Tibial artery (tissue), 4 donors: ENCODE results near the gene ZEB2.

Experiments used
- DNase-seq, 2 donors: peaks; one replicate each; pipeline ENCODE4 v3.0.0-alpha.2; 2019
- H3K27ac ChIP-seq, 2 donors: fragments of 200-600 bp; sonication (generic) in 1 of 2; 1 replicate in 1 of 2; 2 replicates in 1 of 2; pipeline ENCODE4 v1.5.1; 2018 to 2019; ENCODE audit warnings: mild to moderate bottlenecking in 1 of 2
- H3K27me3 ChIP-seq, 2 donors: fragments of 200-600 bp; sonication (generic) in 1 of 2; one replicate each; pipeline versions ENCODE4 v1.5.1 to v1.6.0; 2016 to 2019
- H3K36me3 ChIP-seq, 3 donors: fragments of 200-600 bp; sonication (generic) in 2 of 3; one replicate each; pipeline ENCODE4 v1.5.1; 2016 to 2019; ENCODE audit warnings: mild to moderate bottlenecking in 2 of 3
- H3K4me1 ChIP-seq, 4 donors: fragments of 200-600 bp; sonication (generic) in 2 of 4; 1 replicate in 3 of 4; 2 replicates in 1 of 4; pipeline ENCODE4 v1.5.1; 2016 to 2019
- H3K4me3 ChIP-seq, 2 donors: fragments of 200-600 bp; sonication (generic) in 1 of 2; 1 replicate in 1 of 2; 2 replicates in 1 of 2; pipeline ENCODE4 v1.5.1; 2018 to 2019; ENCODE audit warnings: mild to moderate bottlenecking in 2 of 2
- H3K9me3 ChIP-seq, 3 donors: fragments of 200-600 bp; sonication (generic) in 1 of 3; one replicate each; pipeline ENCODE4 v1.5.1; 2016 to 2019
- intact Hi-C: fragments of 100-400 bp; cut with DNase I; formaldehyde crosslinking; loops from one replicate; pipeline ENCODE4 v1.15.0; 2023; ENCODE audit warnings: low total_unique reads
- TF ChIP-seq, protein P1 (sequence below), 2 experiments: fragments of 200-600 bp in 1 of 2; fragments of 450-650 bp in 1 of 2; IDR thresholded peaks; one replicate each; pipeline ENCODE4 v1.5.1; 2017 to 2019; ENCODE audit warnings: antibody characterized with exemption in 2 of 2, mild to moderate bottlenecking in 1 of 2, moderate library complexity in 1 of 2

ZEB2 gene

DNA sequence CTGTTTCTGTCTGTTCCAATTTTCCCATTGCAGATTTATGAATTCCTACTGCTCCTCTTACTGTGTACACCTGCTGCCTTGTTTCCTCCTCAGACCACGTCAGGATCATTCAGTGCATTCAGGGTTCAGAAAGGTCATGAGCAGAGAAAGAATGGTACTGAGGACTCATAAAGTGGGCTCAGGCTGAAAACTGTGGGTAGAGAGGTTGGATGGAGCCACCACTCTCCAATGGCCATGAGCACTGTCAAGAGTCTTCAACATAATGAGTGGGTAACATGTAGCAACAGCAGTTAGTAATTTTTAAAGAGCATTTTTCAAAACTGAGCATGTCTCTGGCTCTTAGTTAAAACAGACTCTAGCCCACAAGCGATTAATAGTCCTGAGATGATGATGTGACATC is 138.2 kb downstream of the ZEB2 start:
- Histone ChIP-seq H3K27me3 (no peaks in the 10 kb centered on the region), H3K4me1 (peaks cover 0 to 47% (median 8%) of the 10 kb centered on the region in 4 donors), H3K27ac (peak overlapping the region in 1 of 2 donors; percentile 27), H3K9me3 (no peaks in the 10 kb centered on the region), H3K4me3 (no peak overlapping the region), H3K36me3 (no peaks in the 10 kb centered on the region)
- DNase-seq, result no peak
- intact Hi-C loops, result no loop called here
- TF ChIP-seq, protein P1, sequence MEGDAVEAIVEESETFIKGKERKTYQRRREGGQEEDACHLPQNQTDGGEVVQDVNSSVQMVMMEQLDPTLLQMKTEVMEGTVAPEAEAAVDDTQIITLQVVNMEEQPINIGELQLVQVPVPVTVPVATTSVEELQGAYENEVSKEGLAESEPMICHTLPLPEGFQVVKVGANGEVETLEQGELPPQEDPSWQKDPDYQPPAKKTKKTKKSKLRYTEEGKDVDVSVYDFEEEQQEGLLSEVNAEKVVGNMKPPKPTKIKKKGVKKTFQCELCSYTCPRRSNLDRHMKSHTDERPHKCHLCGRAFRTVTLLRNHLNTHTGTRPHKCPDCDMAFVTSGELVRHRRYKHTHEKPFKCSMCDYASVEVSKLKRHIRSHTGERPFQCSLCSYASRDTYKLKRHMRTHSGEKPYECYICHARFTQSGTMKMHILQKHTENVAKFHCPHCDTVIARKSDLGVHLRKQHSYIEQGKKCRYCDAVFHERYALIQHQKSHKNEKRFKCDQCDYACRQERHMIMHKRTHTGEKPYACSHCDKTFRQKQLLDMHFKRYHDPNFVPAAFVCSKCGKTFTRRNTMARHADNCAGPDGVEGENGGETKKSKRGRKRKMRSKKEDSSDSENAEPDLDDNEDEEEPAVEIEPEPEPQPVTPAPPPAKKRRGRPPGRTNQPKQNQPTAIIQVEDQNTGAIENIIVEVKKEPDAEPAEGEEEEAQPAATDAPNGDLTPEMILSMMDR (IDR thresholded peaks at IDR 0.05), result no peak

DNA sequence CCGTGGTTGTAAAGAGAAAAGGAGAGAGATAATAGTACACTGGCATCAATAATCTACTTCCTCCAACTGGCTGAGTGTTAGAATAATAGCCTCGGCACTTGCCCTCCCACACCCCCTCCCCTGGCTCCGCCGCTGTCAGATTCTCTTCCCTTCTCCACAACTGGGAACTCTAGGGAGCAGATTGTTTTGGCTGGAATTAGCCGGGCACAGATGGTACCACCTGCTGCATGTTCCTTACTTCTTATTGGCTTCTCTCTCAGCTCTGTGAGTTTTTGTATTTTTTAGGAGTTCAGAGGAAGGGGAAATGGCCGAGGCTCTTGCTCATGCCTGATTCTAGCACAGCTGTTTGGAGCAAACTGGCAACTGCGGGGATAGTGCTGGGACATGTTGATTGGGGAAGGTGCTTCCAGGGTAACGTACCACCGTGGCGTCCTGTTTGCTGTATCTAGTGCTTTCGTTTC is 140.0 kb downstream of the ZEB2 start:
- TF ChIP-seq, protein P1 (IDR thresholded peaks at IDR 0.05), result no peak
- intact Hi-C loops, result no loop called here
- H3K27ac ChIP-seq, result peak overlapping the region; percentile 21 to 23
- H3K36me3 ChIP-seq, result no peaks in the 10 kb centered on the region
- DNase-seq, result peak in 1 of 2 donors; percentile 27
- no peaks in the 10 kb centered on the region for H3K27me3 ChIP-seq
- peaks cover 0 to 46% (median 8%) of the 10 kb centered on the region in 4 donors for H3K4me1 ChIP-seq
- no peaks in the 10 kb centered on the region for H3K9me3 ChIP-seq
- peak overlapping the region; percentile 24 to 25 for H3K4me3 ChIP-seq

DNA sequence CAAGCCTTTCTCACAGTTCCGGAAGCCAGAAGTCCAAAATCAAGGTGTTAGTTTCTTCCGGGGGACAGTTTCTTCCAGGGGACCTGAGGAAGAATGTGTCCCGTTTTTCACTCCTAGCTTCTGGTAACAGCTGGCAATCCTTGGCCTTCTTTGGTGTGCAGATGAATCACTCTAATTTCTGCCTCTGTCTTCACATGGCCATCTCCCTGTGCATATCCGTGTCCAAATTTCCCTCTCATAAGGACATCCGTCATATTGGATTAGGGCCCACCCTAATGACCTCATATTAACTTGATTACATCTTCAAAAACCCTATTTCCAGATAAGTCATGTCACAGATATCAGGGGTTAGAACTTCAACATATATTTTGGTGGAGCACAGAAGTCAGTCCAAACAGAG is 141.4 kb downstream of the ZEB2 start:
- Histone ChIP-seq H3K9me3 (no peaks in the 10 kb centered on the region), H3K4me1 (peaks cover 0 to 33% (median 6%) of the 10 kb centered on the region in 4 donors), H3K27me3 (no peaks in the 10 kb centered on the region), H3K4me3 (no peak overlapping the region), H3K36me3 (no peaks in the 10 kb centered on the region), H3K27ac (no peak overlapping the region)
- intact Hi-C loops, result no loop called here
- TF ChIP-seq, protein P1 (IDR thresholded peaks at IDR 0.05), result no peak
- DNase-seq, result no peak

DNA sequence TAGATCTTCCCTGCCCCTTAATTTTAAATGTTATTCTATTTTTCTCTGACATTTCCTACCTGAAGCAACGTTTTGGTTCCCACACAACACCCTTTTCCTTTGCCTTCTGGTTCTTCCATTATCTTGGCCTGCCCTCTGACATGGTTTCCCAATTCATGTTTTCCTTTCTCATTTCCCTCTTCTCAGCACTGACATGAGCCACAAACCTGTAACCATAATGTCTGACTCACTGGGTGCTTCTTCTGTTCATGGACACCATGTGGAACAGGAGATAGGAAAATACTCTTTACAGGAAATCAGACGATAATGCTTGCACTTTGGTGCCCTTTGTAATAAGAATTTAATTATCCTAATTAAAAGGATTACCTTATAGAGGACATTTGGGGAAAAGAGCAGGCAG is 142.0 kb downstream of the ZEB2 start:
- Histone ChIP-seq H3K27me3 (no peaks in the 10 kb centered on the region), H3K4me1 (peaks cover 0 to 27% (median 6%) of the 10 kb centered on the region in 4 donors), H3K9me3 (no peaks in the 10 kb centered on the region), H3K27ac (no peak overlapping the region), H3K36me3 (no peaks in the 10 kb centered on the region), H3K4me3 (no peak overlapping the region)
- TF ChIP-seq, protein P1 (IDR thresholded peaks at IDR 0.05), result no peak
- no peak for DNase-seq
- intact Hi-C loops, result no loop called here

DNA sequence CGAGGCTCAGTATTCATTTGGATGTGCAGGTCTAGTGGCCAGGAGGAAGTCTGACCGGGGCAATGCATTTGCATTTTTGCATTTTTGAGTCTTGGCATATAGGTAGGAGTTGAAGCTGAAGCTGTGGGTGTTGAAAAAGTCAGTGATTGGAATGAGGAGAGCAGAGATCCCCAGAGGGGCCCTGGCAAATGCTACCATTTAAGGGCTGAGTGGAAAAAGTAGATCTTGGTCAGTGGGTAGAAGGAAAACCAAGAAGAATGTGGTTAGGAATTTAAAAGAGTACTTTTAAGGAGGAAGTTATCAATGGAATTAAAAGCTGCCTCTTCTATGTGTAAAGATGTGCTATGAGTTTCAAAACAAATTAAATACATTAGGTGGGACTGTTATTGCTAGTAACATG is 143.0 kb downstream of the ZEB2 start:
- H3K27ac ChIP-seq, result no peak overlapping the region
- TF ChIP-seq, protein P1 (IDR thresholded peaks at IDR 0.05), result no peak
- H3K4me3 ChIP-seq, result no peak overlapping the region
- no peaks in the 10 kb centered on the region for H3K9me3 ChIP-seq
- DNase-seq, result no peak
- no peaks in the 10 kb centered on the region for H3K27me3 ChIP-seq
- no peaks in the 10 kb centered on the region for H3K36me3 ChIP-seq
- peaks cover 0 to 17% (median 6%) of the 10 kb centered on the region in 4 donors for H3K4me1 ChIP-seq
- intact Hi-C loops, result no loop called here

DNA sequence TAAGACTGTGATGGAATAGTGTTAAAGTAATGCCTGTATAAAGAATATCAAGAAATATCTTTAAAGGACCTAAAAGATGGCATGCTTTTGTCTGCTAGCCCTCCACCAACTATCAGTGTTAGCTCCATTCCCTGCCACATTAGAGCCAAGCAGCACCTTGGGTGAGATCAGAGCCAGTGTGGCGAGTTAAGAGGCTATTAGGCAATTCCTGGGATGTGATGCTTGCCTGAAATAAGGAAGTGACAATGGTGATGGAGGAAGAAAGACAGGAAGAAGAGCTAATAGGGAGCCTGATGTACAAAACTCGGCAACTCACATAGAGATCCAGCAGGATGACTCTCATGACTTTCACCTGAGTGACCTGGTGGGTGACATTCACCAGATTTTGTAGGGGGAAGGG is 143.5 kb downstream of the ZEB2 start:
- H3K27me3 ChIP-seq, result no peaks in the 10 kb centered on the region
- TF ChIP-seq, protein P1 (IDR thresholded peaks at IDR 0.05), result no peak
- peaks cover 0 to 16% (median 6%) of the 10 kb centered on the region in 4 donors for H3K4me1 ChIP-seq
- H3K4me3 ChIP-seq, result no peak overlapping the region
- no peak for DNase-seq
- intact Hi-C loops, result no loop called here
- H3K9me3 ChIP-seq, result no peaks in the 10 kb centered on the region
- no peaks in the 10 kb centered on the region for H3K36me3 ChIP-seq
- H3K27ac ChIP-seq, result no peak overlapping the region
